Muscle layer of colon (tissue), 2 donors: ENCODE data around the gene MTURN.

Experiments
- H3K27ac ChIP-seq: one replicate; pipeline ENCODE4 v1.7.0; 2013; ENCODE audit warnings: low read depth, mild to moderate bottlenecking, low read length, moderate library complexity
- H3K27me3 ChIP-seq, 2 donors: one replicate each; pipeline ENCODE4 v1.7.0; 2013; ENCODE audit warnings: low read length in 2 of 2, mild to moderate bottlenecking in 2 of 2; ENCODE audit not compliant: insufficient read depth in 2 of 2, control insufficient read depth in 1 of 2
- H3K36me3 ChIP-seq: one replicate; pipeline ENCODE4 v1.7.0; 2013; ENCODE audit warnings: mild to moderate bottlenecking, low read length; ENCODE audit not compliant: insufficient read depth
- H3K4me1 ChIP-seq: one replicate; pipeline ENCODE4 v1.7.0; 2013; ENCODE audit warnings: mild to moderate bottlenecking, low read length; ENCODE audit not compliant: insufficient read depth
- H3K4me3 ChIP-seq, 2 donors: one replicate each; pipeline ENCODE4 v1.7.0; 2013; ENCODE audit warnings: low read length in 2 of 2, low read depth in 1 of 2, mild to moderate bottlenecking in 1 of 2, moderate library complexity in 1 of 2
- H3K9ac ChIP-seq: one replicate; pipeline ENCODE4 v1.7.0; 2013; ENCODE audit warnings: low read length
- H3K9me3 ChIP-seq: one replicate; pipeline ENCODE4 v1.7.0; 2013; ENCODE audit warnings: mild to moderate bottlenecking, low read length
- donor health status: abdominal sarcoma.
- donor health status: Adenocarcinoma of cecum.

MTURN gene

DNA sequence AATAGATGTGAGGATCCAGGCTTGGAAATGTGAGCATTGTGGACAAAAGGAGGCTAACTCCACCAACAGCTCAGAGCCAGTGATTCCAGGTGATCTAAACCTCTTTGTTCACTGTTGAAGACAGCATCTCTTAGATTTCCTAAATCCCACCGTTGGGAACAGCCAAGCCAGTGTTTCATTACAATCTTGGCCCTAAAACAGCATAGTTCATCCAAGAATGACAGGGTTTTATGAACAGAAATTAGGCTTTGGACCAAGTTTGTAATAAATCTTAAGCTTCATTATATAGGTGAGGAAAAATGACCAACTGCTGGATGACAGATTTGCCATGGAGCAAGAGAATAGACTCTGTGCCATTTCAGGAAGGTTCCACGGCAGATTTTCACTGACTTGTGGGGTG is 65.8 kb downstream of the MTURN start:
- H3K36me3 ChIP-seq = no peaks in the 10 kb centered on the region
- no peak overlapping the region for H3K4me3 ChIP-seq
- H3K27me3 ChIP-seq = no peaks in the 10 kb centered on the region
- H3K9ac ChIP-seq = no peak overlapping the region
- H3K27ac ChIP-seq = no peak overlapping the region
- H3K9me3 ChIP-seq = no peaks in the 10 kb centered on the region
- H3K4me1 ChIP-seq = no peaks in the 10 kb centered on the region

DNA sequence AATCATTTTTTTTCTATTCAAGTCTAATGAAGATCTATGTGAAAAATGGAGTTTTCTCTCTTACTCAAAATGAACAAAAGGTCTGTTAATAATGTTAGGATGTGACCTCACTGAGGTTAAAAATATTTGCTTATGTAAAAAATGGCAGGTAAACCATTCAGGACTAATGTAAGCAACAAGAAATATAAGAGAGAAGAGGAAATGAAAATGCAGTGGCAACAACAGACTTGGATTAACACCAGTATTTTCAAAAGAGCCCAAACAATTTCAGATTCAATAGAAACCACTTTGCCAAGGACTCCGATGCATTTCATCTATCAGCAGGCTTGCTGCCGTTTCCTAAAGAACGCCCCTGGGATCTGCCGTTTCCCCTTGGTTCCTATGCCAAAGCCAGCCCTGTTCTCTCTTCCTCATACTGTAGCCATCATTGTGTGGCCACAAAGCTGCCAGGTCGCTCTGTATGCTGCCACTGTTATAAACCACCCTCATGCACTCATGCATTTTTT is 66.4 kb downstream of the MTURN start:
- Histone ChIP-seq H3K9ac (no peak overlapping the region), H3K9me3 (no peaks in the 10 kb centered on the region), H3K36me3 (no peaks in the 10 kb centered on the region), H3K4me1 (no peaks in the 10 kb centered on the region), H3K4me3 (no peak overlapping the region), H3K27me3 (no peaks in the 10 kb centered on the region), H3K27ac (no peak overlapping the region)

DNA sequence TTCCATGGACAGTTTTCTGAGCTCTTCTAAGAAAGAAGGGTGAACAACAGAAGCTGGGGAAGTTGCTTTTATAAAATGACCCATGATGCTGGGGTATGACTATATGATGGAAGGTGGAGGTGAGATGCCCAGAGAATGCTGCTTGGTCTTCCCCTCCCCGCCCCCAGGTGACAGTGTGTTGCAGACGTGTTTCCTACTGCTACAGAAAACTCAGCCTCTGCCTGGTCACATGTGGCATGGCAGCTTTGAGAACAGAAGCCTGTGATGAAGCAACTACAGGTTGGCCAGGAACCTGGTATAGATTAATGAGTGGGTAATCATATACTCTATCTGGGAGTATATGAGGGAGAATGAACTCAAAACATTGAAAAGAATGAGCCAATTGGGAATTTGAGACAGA is 67.1 kb downstream of the MTURN start:
- Histone ChIP-seq H3K27ac (no peak overlapping the region), H3K36me3 (no peaks in the 10 kb centered on the region), H3K27me3 (no peaks in the 10 kb centered on the region), H3K4me3 (no peak overlapping the region), H3K4me1 (no peaks in the 10 kb centered on the region), H3K9me3 (no peaks in the 10 kb centered on the region), H3K9ac (no peak overlapping the region)

DNA sequence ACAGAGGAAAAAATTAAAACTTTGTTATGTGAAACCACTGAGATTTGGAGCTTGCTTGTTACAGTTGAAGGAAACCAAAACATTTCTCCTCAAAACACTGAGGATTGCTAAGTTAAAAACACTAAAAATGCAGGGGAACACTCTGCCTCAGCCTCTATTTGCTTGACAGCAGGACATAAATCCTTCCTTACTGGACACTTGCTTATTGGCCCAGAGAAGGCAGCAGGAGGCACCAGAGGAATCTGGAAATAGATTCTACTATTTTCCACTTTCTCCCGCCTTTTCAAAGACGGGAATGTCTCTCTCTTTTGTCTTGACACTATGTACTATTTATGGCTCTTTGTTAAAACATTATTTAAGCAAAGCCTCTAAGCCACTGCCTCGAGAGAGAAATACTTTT is 67.9 kb downstream of the MTURN start:
- H3K9ac ChIP-seq = no peak overlapping the region
- no peaks in the 10 kb centered on the region for H3K36me3 ChIP-seq
- H3K27ac ChIP-seq = no peak overlapping the region
- no peaks in the 10 kb centered on the region for H3K4me1 ChIP-seq
- H3K9me3 ChIP-seq = no peaks in the 10 kb centered on the region
- H3K4me3 ChIP-seq = no peak overlapping the region
- no peaks in the 10 kb centered on the region for H3K27me3 ChIP-seq

DNA sequence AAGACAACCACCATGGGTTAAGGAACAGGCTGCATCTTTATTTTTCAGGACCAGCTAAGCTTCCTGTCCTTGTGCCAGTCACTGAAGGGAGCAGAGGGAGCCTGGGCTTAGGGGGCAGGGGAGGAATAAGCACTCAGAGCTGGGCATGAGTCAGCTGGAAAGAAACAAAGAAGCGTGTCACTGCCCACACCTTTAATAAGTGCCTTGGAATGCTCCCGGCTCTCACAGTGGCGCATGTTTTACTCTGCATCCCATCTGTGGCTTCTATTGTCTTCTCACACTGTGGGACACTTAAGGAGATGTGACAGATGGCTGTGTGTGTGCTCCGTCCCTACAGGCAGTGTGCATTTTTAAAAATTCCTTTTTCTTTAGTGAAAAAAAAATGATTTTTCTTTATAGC is 71.7 kb downstream of the MTURN start:
- Histone ChIP-seq H3K27me3 (no peaks in the 10 kb centered on the region), H3K36me3 (no peaks in the 10 kb centered on the region), H3K9me3 (no peaks in the 10 kb centered on the region), H3K27ac (no peak overlapping the region), H3K9ac (no peak overlapping the region), H3K4me3 (no peak overlapping the region), H3K4me1 (no peaks in the 10 kb centered on the region)

DNA sequence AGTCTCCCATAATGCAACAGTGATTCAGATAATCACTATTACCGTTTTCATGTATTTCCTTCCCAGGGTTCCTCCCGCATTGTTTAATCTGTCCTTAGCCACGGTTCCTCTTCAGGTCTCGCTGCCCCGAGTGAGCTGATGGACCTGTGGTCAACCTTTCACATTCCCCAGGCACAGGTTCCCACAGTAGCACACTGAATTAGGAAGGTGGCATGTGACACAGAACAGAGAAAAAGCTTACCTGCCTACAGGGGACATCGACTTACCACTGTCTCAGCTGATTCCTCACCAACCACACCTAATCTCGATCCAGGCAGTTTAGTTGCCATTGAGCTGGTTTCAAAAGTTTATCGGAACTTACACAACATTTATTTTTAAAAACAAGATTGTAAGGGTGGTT is 72.2 kb downstream of the MTURN start:
- H3K27me3 ChIP-seq = no peaks in the 10 kb centered on the region
- no peak overlapping the region for H3K9ac ChIP-seq
- H3K27ac ChIP-seq = no peak overlapping the region
- H3K9me3 ChIP-seq = no peaks in the 10 kb centered on the region
- H3K4me3 ChIP-seq = no peak overlapping the region
- H3K4me1 ChIP-seq = no peaks in the 10 kb centered on the region
- H3K36me3 ChIP-seq = no peaks in the 10 kb centered on the region

DNA sequence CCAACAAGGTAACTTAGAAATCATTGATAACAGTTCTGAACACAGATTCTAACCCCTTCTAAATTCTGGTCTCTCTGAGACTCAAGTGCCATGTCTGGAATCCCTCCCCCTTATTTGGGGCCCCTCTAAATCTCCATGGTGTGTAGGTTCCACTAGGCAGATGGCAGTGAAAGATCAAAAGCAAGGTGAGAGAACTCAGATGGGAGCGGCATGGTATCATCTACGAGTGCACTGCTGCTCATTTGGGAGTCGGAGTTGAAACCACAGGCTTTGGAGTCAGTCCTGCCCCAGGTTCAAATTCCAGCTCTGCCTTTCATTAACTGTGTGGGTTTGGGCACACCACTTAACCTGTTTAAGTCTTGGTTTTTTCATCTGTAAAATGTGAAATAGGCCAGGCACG is 72.6 kb downstream of the MTURN start:
- no peaks in the 10 kb centered on the region for H3K9me3 ChIP-seq
- H3K36me3 ChIP-seq = no peaks in the 10 kb centered on the region
- H3K27ac ChIP-seq = no peak overlapping the region
- no peaks in the 10 kb centered on the region for H3K27me3 ChIP-seq
- H3K4me3 ChIP-seq = no peak overlapping the region
- no peaks in the 10 kb centered on the region for H3K4me1 ChIP-seq
- H3K9ac ChIP-seq = no peak overlapping the region

DNA sequence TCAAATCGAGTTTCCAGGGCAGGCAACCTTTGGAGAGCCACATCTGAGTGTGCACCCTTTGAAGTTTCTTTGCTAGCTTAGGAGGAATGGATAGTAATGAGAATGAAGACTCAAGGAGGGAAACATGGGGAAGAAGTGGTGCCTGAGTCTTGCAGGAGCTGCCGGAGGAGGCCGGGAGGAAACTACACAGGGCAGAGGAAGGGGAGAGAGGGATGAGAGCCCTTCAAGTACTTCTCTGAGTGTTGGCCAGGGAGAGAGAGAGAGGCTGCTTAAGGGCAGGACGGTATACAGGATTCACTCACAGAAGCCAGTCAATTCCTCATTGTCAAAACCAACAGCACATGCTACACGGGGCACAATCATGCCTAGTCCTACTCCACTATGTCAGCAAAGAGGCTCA is 75.2 kb downstream of the MTURN start:
- Histone ChIP-seq H3K27ac (no peak overlapping the region), H3K4me3 (no peak overlapping the region), H3K9ac (no peak overlapping the region), H3K4me1 (no peaks in the 10 kb centered on the region), H3K36me3 (no peaks in the 10 kb centered on the region), H3K27me3 (no peaks in the 10 kb centered on the region), H3K9me3 (no peaks in the 10 kb centered on the region)
